NCI-H345 treated with DMSO at 0.1 percent for 48 hours (cell line): Measurements from ENCODE around the gene TRAF2.

Experiments
- DNase-seq: peaks from one replicate; lab custom pipeline; 2025; ENCODE audit not compliant: unreplicated experiment; lab: John Stamatoyannopoulos, UW

The TRAF2 gene

DNA sequence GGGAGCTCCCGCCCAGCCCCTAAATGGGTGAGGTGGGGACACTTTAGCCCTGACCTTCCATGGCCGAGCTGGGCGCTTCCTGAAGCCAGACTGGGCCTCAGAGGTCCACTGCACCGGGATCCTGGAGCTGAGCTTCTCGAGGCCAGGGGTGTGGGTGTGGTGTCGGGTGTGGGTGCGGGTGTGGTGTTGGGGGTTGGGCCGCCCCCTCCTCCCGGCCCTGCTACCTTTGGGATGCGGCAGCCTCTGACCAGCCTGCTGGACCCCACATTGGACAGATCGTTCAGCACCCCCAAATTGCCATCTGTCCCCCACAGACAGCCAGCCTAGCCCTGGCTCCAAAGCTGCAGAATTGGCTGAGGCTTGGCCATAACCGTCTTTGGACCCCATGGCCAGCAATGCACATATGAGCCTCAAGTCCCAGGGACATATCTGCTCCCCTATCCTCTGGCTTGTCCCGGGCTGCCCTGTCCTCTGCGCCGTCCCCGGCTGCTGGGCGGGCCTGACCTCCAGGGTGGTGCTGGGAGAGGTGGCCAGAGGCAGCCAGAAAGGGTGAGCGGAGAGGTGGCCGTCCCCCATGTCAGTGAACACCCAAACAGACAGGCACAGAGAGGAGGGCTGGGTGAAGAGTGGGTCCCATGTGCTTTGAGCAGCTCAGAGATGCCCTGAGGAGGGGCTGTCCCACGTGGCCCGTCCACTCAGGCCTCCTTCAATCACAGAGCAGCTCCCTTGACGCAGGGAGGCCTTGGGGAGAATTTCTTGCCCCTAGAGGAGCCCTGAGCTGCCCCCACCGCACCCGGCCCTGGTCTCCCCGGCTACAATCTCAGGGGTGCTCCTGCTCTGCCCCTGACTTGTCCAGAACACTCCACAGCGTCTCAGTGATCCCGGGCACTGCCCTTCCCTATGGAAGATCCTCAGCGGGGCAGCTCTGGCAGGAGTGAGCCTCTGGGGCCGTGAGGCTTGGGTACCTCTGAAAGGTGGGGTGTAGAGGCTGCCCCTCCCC lies 87.6 kb downstream of the TRAF2 start:
- no peak for DNase-seq

DNA sequence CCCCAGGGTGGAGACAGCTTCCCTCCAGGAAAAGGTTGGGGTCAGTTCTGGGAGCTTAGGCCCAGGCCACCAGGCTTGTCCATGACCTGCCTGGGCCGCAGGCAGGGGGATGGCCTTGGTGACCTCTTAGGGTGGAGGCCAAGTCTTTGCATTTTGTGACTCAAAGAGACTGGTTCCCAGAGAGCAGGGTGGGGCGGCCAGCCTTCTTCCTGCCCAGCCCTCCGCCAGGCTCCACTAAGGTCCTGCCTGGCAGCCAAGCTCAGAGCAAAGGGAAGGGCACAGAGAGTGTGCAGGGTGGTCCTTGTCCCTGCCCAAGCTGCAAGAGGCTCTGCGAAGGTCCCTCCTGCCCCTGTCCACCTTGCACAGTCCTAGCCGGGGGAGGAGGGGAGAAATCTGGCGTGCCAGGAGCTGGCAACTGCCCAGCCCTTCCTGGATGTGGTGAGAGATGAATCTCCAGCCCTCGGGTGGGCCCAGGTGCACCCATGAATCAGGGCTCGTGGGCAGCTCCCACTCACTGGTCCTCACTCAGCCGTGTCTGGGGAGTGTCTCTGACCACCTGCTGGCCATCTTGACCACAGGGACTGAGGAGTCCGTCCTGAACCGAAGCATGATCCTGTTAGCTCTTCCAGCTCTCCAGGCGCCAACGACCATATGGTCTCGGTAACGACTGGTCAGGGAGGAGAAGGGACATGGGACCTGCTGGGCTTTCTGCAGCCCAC lies 88.7 kb downstream of the TRAF2 start:
- no peak for DNase-seq

DNA sequence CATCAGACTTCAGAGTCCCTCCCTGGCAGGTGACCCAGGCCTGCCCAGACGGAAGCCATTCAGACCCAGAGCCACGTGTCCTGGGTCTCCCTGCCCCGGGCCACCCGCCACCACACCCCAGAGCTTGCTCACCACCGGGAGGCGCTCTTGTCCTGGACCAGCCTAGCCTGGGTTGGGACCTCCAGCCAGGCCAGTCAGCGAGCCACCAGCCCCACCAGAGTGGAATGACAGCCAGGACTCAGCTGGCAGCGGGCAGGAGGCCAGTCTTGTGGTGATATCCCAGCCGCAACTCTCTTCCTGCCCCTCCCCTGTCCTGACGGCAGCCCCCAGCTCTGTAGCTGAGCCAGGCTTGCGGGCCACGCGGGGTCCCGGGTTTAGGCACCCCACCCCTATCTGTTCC lies 89.3 kb downstream of the TRAF2 start:
- no peak for DNase-seq
